ENCODE results near the gene RNLS.

The RNLS gene

GRCh38 chr10:88256886-88257285, 326.2 kb downstream of the RNLS start:
- DNase-seq (ENCODE audit: low read depth) = no peak

DNA sequence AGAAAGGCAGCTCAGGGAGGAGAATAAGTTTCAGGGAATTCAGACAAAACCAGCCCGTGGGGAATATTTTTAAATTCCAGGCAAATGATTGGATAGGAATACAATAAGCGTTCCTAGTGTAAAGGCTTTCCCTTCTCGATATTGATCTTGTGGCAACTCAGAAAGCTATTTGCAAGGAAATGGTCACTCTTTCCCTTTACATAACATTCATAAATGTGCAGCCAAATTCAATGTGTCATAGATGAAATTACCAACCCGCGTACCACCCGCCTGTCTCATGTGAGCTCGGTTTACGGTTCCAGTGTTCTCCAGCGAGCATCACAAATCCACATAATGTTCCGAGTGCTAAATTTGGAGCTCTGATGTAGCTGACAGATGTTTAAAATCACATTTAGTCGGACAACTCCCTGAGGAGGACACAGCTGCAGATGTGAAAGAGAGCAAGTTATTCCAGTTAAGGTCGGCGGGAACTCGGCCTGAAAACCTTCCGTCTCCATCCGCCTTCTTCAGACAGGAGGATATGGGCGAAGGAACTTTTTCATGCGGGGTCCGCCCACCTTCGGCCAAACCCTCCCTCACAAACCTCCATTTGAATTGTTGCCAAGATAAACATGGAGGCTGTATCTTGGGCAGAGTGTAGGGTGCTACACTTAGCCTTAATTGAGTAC, 327.0 kb downstream of the RNLS start:
- DNase-seq (ENCODE audit: low read depth) = no peak

DNA sequence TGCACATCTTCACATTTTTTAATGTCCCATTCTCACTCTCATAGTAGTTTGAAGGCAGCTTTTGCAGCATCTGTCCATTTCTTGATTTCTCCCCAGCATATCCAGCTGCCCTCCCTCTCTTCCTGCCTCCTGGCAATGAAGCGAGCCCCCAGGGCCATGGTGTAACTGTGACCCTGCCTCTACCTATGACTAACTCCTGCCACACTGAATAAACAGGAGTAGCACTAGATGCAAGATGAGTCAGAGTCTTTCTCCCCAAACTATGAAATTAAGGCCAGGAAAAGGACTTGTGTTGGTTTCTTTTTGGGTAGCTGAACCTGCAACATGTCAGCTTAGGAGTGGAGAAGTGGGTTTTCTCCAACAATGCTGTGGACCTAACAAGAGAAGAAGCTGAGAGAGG, 329.0 kb downstream of the RNLS start:
- DNase-seq (ENCODE audit: low read depth) = no peak

- DNase-seq (ENCODE audit: low read depth) = no peak
Measured at GRCh38 chr10:88253622-88254021, 329.5 kb downstream of the RNLS start.

DNA sequence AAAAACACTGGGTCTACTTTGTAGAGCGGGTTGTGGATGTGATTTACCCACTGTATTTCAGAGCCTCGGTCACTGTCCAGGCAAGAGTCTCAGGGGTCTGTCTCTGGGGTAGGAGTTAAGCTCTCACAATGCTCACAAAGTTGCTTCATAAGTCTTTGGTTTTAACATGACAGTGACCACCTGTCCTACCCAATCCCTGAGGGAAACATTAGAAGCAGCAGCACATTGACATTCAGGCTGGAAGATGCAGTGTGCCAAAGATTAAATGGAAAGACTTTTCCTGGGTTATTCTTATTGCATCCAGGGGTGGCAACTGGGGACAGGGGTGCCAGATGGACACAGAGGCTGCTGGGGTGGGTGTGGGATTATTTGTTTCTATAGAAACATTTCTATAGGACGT, 330.0 kb downstream of the RNLS start:
- DNase-seq (ENCODE audit: low read depth) = no peak

DNA sequence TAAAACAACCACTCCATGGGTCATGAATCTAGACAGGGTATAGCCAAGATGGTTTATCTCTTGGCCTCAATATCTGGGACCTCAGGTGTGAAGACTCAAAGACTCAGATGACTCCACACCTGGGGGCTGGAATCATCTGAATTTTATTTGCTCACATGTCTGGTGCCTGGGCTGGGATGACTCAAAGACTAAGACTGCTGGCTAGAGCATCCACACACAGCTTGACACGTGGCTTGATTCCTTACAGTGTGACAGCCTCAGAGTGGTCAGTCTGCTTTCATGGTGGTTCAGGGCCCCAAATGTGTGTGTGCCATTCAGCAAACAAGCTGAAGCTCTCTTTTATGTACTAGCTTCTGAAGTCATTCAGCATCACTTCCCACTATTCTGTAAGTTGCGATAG, 333.7 kb downstream of the RNLS start:
- no peak for DNase-seq (ENCODE audit: low read depth)

DNA sequence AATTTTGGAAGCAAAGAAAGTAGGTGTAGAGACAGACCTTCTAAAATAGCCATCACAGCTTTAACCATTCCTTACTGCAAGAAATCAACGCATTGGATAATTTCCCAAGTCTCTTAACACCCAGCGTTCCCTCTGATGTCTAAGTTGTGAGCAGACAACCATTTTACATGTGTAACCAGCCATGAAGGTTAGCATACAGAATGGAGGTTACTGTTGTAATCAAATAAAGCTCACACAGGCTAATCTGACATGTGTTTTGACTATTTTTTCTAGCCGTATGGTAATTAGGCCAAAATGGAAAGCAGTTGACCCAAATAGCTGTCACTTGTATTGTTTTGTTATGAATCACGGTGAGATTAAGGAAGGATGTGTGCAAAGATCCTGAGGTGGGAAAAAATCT, 336.4 kb downstream of the RNLS start:
- no peak for DNase-seq (ENCODE audit: low read depth)

DNA sequence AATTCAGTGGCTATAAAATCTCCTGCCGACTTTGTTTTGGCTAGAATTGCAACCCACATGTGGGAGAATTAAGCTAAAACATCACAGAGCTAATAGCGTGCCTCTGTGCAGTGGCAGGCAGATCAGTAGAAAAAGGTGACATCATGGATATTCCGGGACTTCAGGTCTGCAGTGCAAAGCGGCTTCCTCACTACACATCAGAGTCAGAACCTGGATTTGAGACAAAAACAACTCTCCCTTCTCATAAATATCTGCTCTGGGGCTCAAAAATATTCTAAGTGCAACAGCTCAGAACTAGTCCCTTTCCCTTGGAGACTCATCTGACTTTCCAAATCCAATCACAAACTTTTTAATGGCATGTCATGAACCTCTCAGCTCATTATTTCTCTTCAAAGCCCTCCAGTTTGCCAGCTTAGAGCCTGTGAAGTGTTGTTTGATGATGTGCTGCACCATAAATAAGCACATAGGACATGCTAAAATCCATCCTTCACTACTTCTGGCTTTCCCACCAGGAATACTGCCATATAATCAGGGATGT, 337.1 kb downstream of the RNLS start:
- DNase-seq (ENCODE audit: low read depth) = no peak

- DNase-seq (ENCODE audit: low read depth) = no peak
Measured at GRCh38 chr10:88244781-88245625, 338.1 kb downstream of the RNLS start.

DNA sequence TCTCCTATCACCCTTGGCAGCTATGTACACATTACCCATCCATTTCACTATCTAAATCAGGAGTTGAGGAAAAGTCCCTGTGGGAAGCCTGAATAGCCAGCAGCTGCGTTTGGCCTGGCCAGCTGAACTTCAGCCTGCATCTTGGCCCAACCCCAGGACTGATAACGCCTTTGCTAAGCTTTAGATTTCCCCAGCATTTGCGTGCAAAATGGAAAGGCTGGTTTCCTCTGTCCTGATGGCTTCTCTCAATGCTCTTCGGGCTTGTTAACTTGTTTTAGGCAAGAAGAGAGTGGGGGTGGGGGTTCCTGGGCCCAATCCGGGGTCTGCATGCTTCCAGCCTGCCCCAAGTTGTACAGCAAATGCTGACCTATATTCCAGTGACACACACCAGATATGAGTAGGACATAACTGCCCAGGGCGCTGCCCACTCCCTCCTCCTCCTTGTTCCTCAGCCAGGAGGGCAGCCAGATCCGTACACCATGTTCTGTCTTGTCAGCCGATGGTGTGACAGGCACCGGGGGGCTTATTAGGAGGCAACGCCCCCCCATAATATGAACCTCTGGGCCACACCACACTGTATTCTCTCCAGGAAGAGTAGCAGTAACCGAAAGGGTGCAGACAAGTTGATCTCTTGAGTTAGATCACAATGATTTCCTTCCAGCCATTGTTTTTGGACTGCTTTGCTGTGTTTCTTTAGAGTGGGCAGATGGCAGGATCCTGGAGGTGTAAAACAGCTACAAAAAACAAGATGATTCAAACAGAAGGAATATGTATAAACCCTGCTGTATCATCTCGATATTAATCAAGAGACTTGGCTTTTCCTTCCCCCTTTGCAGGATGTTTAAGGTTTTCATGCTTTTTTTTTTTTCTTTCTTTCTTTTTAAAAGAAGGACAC, 339.0 kb downstream of the RNLS start:
- DNase-seq (ENCODE audit: low read depth) = no peak

- no peak for DNase-seq (ENCODE audit: low read depth)
Measured at GRCh38 chr10:88243202-88243744, 339.8 kb downstream of the RNLS start.

GRCh38 chr10:88241501-88241900, 341.6 kb downstream of the RNLS start:
- DNase-seq (ENCODE audit: low read depth) = no peak

GRCh38 chr10:88239212-88239611, 343.9 kb downstream of the RNLS start:
- DNase-seq (ENCODE audit: low read depth) = no peak

DNA sequence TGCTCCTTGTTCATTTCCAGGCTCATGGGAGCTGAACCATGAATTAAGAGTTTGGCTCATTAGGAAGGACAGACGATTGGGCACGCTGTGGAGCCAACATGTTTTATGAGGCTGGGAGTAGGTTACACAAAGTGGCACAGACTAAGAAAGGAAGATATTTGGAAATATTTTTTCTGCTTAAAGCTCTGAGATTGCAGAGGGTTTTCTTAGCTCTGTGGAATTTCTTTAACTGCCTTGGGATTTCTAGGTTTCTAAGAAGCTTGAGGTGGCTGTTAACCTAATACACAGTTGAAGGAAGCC, 344.6 kb downstream of the RNLS start:
- DNase-seq (ENCODE audit: low read depth) = no peak

DNA sequence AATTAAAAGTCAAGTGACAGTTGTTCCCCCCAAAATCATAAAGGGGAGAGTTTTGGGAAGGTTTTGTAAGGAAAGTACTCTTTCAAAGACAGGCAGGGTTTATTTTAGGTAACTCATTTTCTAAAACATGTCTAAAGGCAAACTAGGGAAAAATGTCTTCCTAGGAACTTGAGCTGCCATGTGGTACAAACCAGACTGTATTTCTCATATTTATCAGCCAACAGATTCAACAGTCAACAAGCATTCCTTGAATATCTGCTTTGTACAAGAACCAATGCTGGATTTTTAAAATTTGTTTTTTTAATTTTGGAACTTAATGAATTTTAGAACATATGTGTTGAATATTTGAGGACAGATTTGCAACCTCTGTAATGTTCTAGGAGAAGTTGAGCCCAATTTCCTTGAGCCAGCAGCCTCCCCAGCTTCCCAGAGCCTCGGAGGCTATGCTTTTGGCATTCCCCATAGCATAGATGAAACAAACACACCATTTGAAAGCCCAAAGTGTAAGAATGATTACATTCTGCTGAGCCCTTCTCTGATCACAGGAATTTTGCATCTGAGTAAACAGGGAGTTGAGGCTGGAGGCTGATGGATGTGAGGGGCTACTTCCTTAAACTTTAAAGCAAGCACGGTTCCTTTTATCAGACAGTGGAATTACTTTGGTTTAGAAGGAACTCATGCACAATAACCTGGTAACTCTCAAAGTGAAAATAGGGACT, 345.1 kb downstream of the RNLS start:
- no peak for DNase-seq (ENCODE audit: low read depth)

- no peak for DNase-seq (ENCODE audit: low read depth)
Measured at GRCh38 chr10:88236121-88236743, 346.9 kb downstream of the RNLS start.

- DNase-seq (ENCODE audit: low read depth) = no peak
Measured at GRCh38 chr10:88234297-88234696, 348.8 kb downstream of the RNLS start.

DNA sequence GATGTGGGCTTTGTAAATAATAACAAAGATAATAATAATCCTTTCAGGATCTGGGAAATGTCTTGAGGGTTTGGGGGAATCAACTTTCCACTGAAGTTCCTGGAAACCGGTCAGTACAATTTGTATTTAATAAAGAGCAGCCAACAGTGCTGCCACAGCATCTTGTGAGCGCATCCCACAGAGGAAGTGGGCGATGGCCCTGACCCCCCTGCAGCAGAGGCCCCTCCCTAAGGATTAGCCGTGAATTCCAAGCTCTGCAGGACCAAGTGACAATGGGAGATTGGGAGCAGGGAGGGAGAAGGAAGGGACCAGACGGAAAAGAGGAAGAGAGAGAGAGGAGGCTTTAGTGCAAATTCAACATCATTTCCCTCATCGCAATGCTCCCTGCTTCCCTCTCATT, 349.2 kb downstream of the RNLS start:
- no peak for DNase-seq (ENCODE audit: low read depth)

DNA sequence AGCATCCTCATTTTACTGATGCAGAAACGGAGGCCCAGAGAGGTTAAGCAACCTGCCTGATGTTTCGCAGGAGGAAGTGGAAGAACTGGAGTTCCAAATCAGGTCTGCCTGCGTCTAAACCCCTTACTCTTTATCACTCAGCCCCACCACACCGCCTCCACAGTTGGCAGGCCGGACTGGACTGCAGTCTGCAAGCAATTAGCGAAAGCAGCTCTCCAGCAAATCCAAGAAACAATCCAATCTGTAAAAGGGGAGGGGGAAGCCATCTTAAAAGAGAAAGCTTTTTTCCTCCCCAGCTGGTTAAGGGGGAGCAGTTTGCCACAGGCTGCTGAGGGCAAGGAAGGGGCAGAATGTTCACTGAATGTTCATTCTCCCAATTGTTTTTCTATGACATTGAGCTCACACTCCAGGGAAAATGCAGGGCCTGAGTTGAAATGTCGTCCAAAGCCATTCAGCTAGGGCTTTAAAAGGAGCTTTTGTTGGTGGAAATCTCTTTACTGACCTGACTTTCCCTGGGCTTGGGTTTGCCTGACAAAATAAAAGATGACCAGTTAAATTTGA, 350.1 kb downstream of the RNLS start:
- no peak for DNase-seq (ENCODE audit: low read depth)

DNA sequence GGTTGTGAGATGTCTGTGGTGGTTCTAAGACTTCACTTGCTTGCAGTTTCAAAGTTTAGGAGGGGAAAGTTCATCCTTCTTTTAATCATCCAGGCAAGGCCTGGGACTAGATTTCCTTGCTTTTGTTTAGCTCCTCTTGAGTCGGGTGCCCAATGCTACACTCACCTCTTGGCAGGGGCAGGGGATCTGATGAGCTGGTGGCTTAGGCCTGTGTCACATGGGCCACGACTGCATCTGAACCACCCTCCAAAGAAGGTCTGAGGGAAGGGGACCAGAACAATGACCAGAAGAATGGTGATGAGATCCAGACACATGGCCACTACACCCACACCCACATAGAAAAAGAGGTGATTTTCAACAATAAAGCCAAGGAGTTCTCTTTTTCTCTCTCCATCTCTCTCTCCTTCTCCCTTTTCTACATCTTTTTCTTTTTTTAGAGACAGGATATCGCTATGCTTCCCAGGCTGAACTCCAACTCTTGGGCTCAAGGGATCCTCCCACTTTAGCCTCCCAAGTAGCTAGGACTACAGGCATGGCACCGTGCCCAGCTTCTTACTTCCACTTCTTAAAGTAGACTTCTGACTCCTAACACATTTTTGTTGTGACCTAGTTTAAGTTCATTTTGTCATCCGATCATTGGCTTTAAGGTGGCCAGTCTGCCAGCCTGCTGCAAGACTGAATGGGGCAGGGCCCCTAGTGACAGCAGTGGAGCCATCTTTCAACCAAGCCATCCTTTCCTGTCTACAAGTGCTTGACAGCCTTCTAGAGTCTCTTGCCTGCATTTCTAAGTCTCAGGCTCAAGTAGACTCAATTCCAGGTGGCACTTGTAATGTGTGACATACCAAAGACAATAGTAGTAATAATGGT, 350.9 kb downstream of the RNLS start:
- no peak for DNase-seq (ENCODE audit: low read depth)
